ENCODE results near the gene CLN6.

- TF ChIP-seq CTCF (IDR thresholded peaks at IDR 0.05) = no peak
- TF ChIP-seq EZH2 (IDR thresholded peaks at IDR 0.05) = no peak
- no peak for TF ChIP-seq EZH2phosphoT487 (IDR thresholded peaks at IDR 0.05)
These were observed 38.9 kb upstream of the CLN6 start for GRCh38 chr15:68268405-68268804.
